Neutrophil (primary cell): ENCODE measurements around the gene LRRK1.

ENCODE experiments used
- H3K27ac ChIP-seq: fragments of 200-600 bp; sonication (generic); 2 replicates; pipeline ENCODE4 v1.5.1; 2016; ENCODE audit warnings: mild to moderate bottlenecking, moderate library complexity
- H3K27me3 ChIP-seq: fragments of 200-600 bp; sonication (generic); 2 replicates; pipeline ENCODE4 v1.6.0; 2016; ENCODE audit warnings: mild to moderate bottlenecking
- H3K36me3 ChIP-seq: fragments of 200-600 bp; sonication (generic); 2 replicates; pipeline ENCODE4 v1.5.1; 2017
- H3K4me1 ChIP-seq, 2 experiments: fragments of 200-600 bp in 1 of 2; sonication (generic) in 1 of 2; 1 replicate in 1 of 2; 2 replicates in 1 of 2; pipeline versions ENCODE4 v1.5.1 to v1.6.1; 2013 to 2016; ENCODE audit warnings: low read depth in 1 of 2, low read length in 1 of 2, mild to moderate bottlenecking in 1 of 2, moderate library complexity in 1 of 2; ENCODE audit not compliant: control insufficient read depth in 1 of 2, insufficient read depth in 1 of 2
- H3K4me3 ChIP-seq, 2 experiments: fragments of 200-600 bp in 1 of 2; sonication (generic) in 1 of 2; 1 replicate in 1 of 2; 2 replicates in 1 of 2; pipeline ENCODE4 v1.5.1; 2013 to 2016; ENCODE audit warnings: low read depth in 1 of 2, low read length in 1 of 2, mild to moderate bottlenecking in 1 of 2, moderate library complexity in 1 of 2
- H3K9me3 ChIP-seq: fragments of 200-600 bp; sonication (generic); 2 replicates; pipeline ENCODE4 v1.5.1; 2016
- CTCF ChIP-seq: fragments of 200-600 bp; sonication (generic); IDR thresholded peaks from 2 replicates; pipeline ENCODE4 v1.5.1; 2016; ENCODE audit warnings: antibody characterized with exemption

The LRRK1 gene

DNA sequence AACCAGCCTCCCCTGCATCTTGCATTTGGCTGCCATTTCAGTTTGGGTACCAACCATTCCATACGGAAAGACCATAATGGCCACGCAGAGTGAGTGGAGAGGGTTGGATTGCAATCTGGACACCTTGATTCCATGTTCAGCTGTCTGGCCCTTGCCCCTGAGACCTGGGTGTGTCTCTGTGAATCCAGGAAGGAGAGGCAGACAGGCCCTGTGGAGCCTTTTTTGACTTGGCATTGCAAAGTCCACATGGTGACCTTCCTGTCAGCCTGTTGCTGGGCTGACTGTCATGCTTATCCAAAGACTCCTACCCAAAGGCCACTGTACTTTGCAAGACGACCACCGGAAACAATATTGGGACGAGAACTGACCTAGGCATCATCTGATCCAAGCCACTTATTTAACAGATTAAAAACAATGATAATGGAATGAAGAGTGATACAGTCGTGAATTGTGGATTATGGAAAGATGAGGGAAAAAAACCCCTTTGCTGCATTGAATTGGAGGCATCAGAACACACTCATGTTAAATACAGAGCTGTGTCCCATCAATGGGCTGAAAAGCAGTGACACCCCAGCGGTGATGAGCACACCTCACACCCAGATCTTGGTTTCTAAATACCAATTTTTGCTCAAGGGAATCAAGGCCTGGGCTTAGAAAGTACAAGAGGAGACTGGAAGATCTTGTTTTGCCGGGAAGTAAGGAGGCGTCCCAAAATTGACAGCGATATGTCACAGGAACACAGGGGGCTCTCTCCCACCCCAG lies 86.0 kb downstream of the LRRK1 start:
- no peak overlapping the region for H3K4me3 ChIP-seq
- peaks cover 30 to 31% of the 10 kb centered on the region in 2 experiments for H3K4me1 ChIP-seq
- no peak for TF ChIP-seq CTCF
- H3K27ac ChIP-seq, result no peak overlapping the region
- H3K9me3 ChIP-seq, result no peaks in the 10 kb centered on the region
- peaks cover 30% of the 10 kb centered on the region for H3K36me3 ChIP-seq
- H3K27me3 ChIP-seq, result no peaks in the 10 kb centered on the region

- Histone ChIP-seq H3K9me3 (no peaks in the 10 kb centered on the region), H3K36me3 (peaks cover 29% of the 10 kb centered on the region), H3K4me3 (peak overlapping the region in 1 of 2 experiments; percentile 7), H3K27me3 (no peaks in the 10 kb centered on the region), H3K4me1 (peaks cover 30 to 31% of the 10 kb centered on the region in 2 experiments), H3K27ac (no peak overlapping the region)
- peak; percentile 81 for TF ChIP-seq CTCF
These were observed 88.0 kb downstream of the LRRK1 start for GRCh38 chr15:101006931-101007691.

- Histone ChIP-seq H3K36me3 (peaks cover 43% of the 10 kb centered on the region), H3K4me3 (peak overlapping the region; percentile 61 to 63), H3K27ac (peak overlapping the region; percentile 31), H3K9me3 (no peaks in the 10 kb centered on the region), H3K4me1 (peaks cover 21 to 22% of the 10 kb centered on the region in 2 experiments), H3K27me3 (no peaks in the 10 kb centered on the region)
- peak; percentile 95 for TF ChIP-seq CTCF
These were observed 89.3 kb downstream of the LRRK1 start for GRCh38 chr15:101008158-101009139.

GRCh38 chr15:101009176-101009575 lies 90.0 kb downstream of the LRRK1 start:
- Histone ChIP-seq H3K36me3 (peaks cover 50% of the 10 kb centered on the region), H3K4me3 (no peak overlapping the region), H3K27me3 (no peaks in the 10 kb centered on the region), H3K27ac (no peak overlapping the region), H3K4me1 (peaks cover 21 to 22% of the 10 kb centered on the region in 2 experiments), H3K9me3 (no peaks in the 10 kb centered on the region)
- no peak for TF ChIP-seq CTCF

GRCh38 chr15:101010781-101011180 lies 91.6 kb downstream of the LRRK1 start:
- H3K27ac ChIP-seq, result no peak overlapping the region
- no peaks in the 10 kb centered on the region for H3K9me3 ChIP-seq
- no peaks in the 10 kb centered on the region for H3K27me3 ChIP-seq
- no peak for TF ChIP-seq CTCF
- peaks cover 21 to 22% of the 10 kb centered on the region in 2 experiments for H3K4me1 ChIP-seq
- H3K36me3 ChIP-seq, result peaks cover 66% of the 10 kb centered on the region
- no peak overlapping the region for H3K4me3 ChIP-seq
